Left colon (tissue), 2 donors: ENCODE results near the gene CHFR. TPM values are rescaled to one million over a fixed set of nuclear protein-coding genes. Genes with fewer than 3 reads are reported as not detected.
"Not testable (repeated sequence)": the region's sequence is repeated elsewhere in the genome, so short reads cannot be mapped to it uniquely, and the experiment has no call there.

ENCODE experiments used
- ATAC-seq: fragments of 200-7000 bp; cut with Tn5 transposase; one replicate; pipeline ENCODE4 v1.9.1; 2020; ENCODE audit warnings: mild to moderate bottlenecking, moderate library complexity
- DNase-seq, 2 donors: peaks; one replicate each; pipeline ENCODE4 v3.0.0-alpha.2; 2020
- intact Hi-C, 2 donors: fragments of 100-400 bp; cut with DNase I in 1 of 2; cut with micrococcal nuclease in 1 of 2; formaldehyde crosslinking; loops; one replicate each; pipeline versions ENCODE4 v1.11.2 to v1.14.0; 2022; cut with DNase I, micrococcal nuclease
- total RNA-seq, 2 donors: library from RNA; stranded (reverse); fragmentation: NEBNext Ultra II Directional; extraction: Animal tissue kit (Norgen Biotek cat#: 25700); gene quantifications; one replicate each; pipeline ENCODE4 v1.2.1, GENCODE V29; 2021
- donor health status: DM: no; HTN: no; CAD: no.
- donor health status: DM: yes; HTN: yes; CAD: no.

CHFR gene
- total RNA-seq, 2 donors from 2014 or later = 50.4 to 58.2 TPM

GRCh38 chr12:132848521-132848920 lies 38.9 kb downstream of the CHFR start:
- ATAC-seq (no peak), DNase-seq (no peak)
- intact Hi-C loops = no loop called here

DNA sequence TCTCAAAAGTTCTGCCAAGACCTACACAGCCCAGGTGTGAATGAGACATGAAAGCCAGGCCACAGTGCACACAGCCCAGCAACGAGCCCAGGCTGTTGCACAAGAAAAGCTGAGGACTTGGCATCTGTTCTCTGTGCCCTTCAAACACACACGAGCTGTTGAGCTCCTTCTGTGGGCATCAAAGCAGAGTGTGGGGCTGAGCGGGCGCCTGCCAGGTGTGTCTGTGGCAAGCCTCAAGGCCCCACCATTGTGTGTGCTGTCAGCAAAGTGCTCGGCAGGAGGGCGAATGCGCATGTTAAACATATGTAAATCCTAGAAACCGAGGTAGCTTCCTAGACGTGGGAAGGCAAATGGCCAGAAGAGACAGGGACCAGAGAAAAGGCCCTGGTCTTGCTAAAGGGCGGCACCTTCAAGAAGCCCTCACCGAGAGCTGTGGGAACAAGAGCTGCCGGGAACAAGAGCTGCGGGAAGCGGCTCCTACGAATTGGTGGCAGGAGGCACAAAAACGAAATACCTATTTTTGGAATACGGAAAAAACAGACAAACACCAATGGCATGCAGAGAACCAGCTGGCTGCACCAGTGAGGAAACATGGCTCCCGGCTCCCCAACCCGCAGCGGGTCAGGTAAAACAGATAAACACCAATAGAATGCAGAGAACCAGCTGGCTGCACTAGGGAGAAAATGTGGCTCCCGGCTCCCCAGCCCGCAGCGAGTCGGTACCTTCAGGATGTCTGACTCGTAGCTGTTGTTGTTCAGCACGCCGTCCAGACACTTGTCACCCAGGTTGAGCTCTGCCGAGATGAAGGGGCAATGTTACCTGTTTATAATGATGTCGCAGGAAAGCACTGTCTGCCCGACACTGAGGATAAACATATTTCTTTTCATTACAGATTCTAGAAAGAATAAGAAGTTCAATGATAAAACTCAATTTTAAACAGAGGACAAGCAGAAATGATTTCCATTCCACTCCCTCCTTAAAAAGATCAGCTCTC lies 39.7 kb downstream of the CHFR start:
- ATAC-seq = no peak
- DNase-seq = no peak
- intact Hi-C loops = no loop called here

DNA sequence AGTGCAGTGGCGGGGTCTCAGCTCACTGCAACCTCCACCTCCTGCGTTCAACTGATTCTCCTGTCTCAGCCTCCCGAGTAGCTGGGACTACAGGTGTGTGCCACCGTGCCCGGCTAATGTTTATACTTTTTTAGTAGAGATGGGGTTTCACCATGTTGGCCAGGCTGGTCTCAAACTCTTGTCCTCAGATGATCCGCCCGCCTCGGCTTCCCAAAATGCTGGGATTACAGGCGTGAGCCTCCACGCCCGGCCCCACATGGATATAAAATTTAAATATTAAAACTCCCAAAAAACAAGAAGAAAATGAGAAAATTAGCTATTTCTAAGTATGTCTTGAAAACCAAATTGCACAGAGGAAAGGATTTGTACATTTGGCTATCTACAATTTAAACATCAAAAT lies 42.7 kb downstream of the CHFR start:
- ATAC-seq, DNase-seq, intact Hi-C loops: not testable (repeated sequence)

DNA sequence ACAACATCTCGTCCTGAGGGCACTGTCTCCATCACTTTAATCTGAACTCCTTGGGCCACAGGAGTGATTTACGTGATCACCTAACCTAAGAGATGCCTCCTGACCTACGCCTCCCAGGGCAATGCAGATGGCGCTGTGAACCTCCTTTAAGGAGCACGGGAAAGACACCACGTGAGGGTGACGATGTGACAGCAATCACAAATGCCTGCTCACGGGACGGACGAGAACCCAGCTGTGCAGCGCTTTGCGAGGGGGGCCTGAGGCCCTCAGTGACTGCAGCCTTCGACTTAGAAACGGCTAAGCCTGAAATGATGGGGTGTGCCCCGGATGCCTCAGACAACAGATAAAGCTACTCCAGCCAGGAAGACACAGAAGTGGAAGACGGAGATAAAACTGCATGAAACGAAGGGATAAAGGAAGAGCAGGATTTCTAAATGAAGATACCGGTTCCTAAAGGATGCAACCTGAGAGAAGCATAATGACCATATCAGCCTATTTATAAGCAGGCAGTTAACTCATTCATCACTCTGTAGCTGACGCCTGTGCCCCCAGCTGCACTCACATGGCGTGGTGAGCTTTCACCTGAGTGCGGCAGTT lies 44.9 kb downstream of the CHFR start:
- intact Hi-C loops = no loop called here
- ATAC-seq (no peak), DNase-seq (no peak)

GRCh38 chr12:132841151-132841550 lies 46.3 kb downstream of the CHFR start:
- no peak for ATAC-seq
- intact Hi-C loops = no loop called here
- DNase-seq = no peak

DNA sequence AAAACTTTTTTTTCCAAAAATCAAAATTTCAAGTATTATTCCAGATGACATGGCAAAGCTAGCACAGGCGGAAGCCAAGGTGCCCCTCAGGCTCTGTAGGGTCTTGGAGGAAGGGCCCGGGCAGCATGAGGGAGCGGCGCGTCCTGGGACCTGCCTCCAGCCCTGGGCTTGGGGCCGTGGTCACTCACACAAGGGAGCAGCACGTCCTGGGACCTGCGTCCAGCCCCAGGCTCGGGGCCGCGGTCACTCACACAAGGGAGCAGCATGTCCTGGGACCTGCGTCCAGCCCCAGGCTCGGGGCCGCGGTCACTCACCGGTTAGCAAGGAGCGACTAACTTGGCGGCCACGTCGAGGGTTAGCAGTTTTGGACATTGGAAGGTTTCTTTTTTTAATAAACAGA lies 46.9 kb downstream of the CHFR start:
- DNase-seq (no peak), ATAC-seq (no peak)
- intact Hi-C loops = no loop called here

GRCh38 chr12:132839558-132840235 lies 47.7 kb downstream of the CHFR start:
- no peak for ATAC-seq
- intact Hi-C loops = no loop called here
- DNase-seq = no peak

GRCh38 chr12:132838410-132839080 lies 48.9 kb downstream of the CHFR start:
- intact Hi-C loops = no loop called here
- ATAC-seq = peak; percentile 94
- DNase-seq = peak; percentile 41 to 44

- DNase-seq (no peak), ATAC-seq (peak; percentile 40)
- intact Hi-C loops = no loop called here
Measured at GRCh38 chr12:132837693-132838409, 49.6 kb downstream of the CHFR start.

DNA sequence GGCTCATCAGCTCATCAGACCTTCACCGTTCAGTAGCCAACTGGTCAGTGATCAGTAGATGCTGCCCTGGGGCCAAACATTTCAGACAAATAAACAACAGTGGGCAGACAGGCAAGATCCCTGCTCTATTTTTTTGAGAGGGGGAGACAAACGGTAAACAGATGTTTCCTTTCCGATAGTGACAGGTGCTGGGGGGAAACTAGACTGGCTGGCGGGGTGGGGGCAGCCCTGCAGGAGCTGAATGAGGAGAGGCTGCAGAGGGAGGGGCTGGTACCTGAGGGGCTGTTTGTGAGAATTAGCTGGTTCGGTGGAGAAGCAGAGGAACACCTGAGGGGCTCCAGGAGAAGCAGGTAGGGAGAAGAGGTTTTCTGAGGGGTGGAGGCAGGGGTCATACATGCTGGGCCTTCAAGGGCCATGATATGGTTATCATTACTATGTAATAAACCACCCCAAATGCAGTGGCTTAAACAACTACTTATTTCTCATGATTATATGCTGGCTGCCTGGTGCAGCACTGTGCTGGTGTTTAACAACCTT lies 50.5 kb downstream of the CHFR start:
- intact Hi-C loops = no loop called here
- ATAC-seq (no peak), DNase-seq (no peak)

DNA sequence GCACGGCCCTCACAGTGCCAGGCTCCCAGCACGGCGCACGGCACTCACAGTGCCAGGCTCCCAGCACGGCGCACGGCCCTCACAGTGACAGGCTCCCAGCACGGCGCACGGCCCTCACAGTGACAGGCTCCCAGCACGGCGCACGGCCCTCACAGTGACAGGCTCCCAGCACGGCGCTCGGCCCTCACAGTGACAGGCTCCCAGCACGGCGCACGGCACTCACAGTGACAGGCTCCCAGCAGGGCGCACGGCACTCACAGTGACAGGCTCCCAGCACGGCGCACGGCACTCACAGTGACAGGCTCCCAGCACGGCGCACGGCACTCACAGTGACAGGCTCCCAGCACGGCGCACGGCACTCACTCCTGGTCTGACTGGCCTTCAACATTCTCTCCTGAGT lies 51.2 kb downstream of the CHFR start:
- intact Hi-C loops, DNase-seq, ATAC-seq: not testable (repeated sequence)

- ATAC-seq = no peak
- intact Hi-C loops = no loop called here
- no peak for DNase-seq
Measured at GRCh38 chr12:132835076-132836025, 52.1 kb downstream of the CHFR start.

DNA sequence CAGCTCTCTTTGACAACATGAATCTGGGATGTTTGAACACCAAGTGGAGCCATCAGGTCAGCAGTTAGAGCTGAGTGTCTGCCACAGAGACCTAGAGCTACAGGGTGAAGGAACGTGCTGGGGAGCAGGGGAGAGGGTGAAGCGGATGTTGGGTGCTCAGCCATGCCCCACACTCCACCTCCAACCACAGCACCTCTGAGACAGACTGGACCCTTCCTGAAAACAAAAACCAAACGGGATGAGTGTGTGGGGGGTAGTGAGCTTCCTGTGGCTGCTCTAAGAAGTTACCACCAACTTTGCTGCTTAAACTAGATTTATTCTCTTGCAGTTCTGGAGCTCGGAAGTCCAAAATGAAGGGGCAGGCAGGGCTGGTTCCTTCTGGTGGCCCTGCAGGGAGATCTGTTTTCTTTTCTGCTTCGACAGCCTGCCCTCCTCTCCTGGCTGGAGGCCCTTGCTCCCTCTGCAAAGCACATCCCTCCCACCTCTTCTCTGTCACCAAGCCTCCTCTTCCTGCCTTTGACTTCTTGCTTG lies 53.2 kb downstream of the CHFR start:
- intact Hi-C loops = no loop called here
- no peak for DNase-seq
- ATAC-seq = no peak

DNA sequence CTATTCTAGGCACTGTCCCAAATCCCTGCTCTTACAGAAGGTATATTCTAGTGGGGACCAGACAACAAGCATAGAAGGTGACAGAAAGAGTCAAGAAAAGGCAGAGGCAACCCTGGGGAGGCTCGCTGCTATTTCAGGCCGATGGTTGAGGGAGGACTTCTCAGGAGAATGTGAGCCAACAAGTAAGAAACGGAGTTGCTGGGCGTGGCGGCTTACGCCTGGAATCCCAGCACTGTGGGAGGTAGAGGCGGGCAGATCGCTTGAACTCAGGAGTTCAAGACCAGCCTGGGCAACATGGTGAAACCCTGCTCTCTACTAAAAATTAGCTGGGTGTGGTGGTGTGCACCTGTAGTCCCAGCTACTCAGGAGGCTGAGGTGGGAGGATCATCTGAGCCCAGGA lies 54.1 kb downstream of the CHFR start:
- no peak for ATAC-seq
- no peak for DNase-seq
- intact Hi-C loops = no loop called here

GRCh38 chr12:132831771-132832170 lies 55.6 kb downstream of the CHFR start:
- intact Hi-C loops = no loop called here
- ATAC-seq = no peak
- no peak for DNase-seq

DNA sequence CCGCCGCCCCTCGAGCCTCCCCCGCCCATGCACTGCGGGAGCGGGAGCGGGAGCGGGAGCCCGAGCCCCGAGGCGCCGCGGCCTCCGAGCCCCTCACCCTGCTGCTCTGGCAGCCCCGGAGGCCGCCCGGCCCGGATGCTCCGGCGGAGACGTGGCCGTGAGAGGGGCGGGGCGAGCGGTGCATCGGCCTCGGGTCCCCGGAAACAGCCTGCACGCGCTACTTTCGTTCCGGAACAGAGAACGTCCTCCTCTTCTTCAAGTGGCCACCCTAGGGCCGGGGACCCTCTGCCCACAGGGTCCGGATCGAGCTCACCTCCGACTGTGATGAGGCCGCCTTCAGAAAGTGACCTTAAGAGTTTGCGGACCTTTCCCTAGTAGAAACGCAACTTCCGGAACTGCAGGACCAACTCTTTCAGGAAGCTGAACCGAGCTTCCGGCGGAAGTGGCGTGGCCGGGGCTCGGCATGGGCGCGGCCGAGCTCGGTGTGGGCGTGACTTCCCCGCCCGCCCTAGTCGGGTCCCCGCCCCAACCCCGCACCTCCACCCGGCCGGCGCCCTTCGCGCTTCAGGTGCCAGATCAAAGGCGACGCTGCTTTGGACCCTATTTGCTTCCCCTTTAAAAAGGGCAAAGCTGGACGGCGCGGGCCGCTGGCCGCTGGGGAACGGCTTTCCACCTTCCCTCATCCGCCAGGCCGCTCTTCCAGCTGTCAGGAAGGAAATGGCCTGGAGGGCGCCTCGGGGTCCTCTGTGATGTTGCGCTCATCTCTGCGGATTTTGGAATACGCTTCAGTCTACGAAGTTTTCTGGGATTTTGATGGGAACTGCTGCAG lies 58.5 kb downstream of the CHFR start, which contains the start of gene GOLGA3:
Gene GOLGA3, minus strand, starts transcription at position 164 of the 829 bp plus-strand sequence. CDS start 6,741 bp downstream, outside the sequence.
- peak; percentile 82 for ATAC-seq
- DNase-seq = peak; percentile 92 to 96
- intact Hi-C loops = no loop called here
